Keratinocyte (primary cell): ENCODE results near the gene ASTN2.

Source experiments
- EZH2 ChIP-seq: IDR thresholded peaks from one replicate; pipeline ENCODE4 v1.6.1; 2012; ENCODE audit warnings: inconsistent platforms, mild to moderate bottlenecking, low read length, moderate library complexity
- TF ChIP-seq, protein P1 (sequence below), 3 experiments: IDR thresholded peaks in 1 of 3; conservative IDR thresholded peaks in 1 of 3; optimal IDR thresholded peaks in 1 of 3; 2 replicates in 2 of 3; 3 replicates in 1 of 3; pipeline versions ENCODE3 to v1.5.1; 2011; ENCODE audit warnings: low read length in 3 of 3, mild to moderate bottlenecking in 3 of 3, moderate library complexity in 2 of 3, control low read depth in 1 of 3, inconsistent platforms in 1 of 3; ENCODE audit not compliant: insufficient read depth in 2 of 3; ENCODE audit errors: extremely low read depth in 1 of 3

DNA sequence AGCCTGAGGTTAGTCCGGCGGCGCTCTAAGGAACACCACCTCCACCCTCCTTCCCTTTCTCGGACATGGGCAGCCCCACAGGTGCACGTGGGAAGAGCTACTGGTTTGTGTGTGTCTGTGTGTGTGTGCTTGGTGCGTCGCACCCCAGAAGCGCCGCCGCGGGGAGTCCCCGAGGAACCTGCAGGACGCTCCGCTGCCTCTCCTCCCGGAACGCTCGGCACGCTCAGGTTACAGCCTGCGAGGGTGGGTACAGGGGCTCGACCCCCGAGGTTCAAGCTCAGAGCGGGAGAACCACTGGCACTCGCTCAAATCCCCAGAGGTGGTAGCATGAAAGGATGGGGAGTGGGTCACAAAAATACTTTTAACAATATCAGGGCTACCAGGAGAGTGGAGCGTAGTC is 2.0 kb downstream of the ASTN2 start:
- TF ChIP-seq, protein P1, sequence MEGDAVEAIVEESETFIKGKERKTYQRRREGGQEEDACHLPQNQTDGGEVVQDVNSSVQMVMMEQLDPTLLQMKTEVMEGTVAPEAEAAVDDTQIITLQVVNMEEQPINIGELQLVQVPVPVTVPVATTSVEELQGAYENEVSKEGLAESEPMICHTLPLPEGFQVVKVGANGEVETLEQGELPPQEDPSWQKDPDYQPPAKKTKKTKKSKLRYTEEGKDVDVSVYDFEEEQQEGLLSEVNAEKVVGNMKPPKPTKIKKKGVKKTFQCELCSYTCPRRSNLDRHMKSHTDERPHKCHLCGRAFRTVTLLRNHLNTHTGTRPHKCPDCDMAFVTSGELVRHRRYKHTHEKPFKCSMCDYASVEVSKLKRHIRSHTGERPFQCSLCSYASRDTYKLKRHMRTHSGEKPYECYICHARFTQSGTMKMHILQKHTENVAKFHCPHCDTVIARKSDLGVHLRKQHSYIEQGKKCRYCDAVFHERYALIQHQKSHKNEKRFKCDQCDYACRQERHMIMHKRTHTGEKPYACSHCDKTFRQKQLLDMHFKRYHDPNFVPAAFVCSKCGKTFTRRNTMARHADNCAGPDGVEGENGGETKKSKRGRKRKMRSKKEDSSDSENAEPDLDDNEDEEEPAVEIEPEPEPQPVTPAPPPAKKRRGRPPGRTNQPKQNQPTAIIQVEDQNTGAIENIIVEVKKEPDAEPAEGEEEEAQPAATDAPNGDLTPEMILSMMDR (optimal IDR thresholded peaks at IDR 0.05 in 1 of 3, IDR thresholded peaks at IDR 0.05 in 1 of 3, conservative IDR thresholded peaks at IDR 0.05 in 1 of 3; ENCODE audit: extremely low read depth in 1 of 3, insufficient read depth in 2 of 3, low read length in 3 of 3), result no peak
- peak; percentile 9 for TF ChIP-seq EZH2
